Ishikawa (cell line): Measurements from ENCODE around the gene HMGCS2.

Experiments used
- CEBPB ChIP-seq: IDR thresholded peaks from 2 replicates; pipeline ENCODE4 v1.6.1; 2012
- EP300 ChIP-seq: IDR thresholded peaks from 2 replicates; pipeline ENCODE4 v1.6.1; 2012; ENCODE audit warnings: borderline replicate concordance
- RAD21 ChIP-seq: IDR thresholded peaks from 2 replicates; pipeline ENCODE4 v1.6.1; 2012; ENCODE audit warnings: low read depth
- YY1 ChIP-seq: IDR thresholded peaks from 2 replicates; pipeline ENCODE4 v1.6.1; 2012; ENCODE audit warnings: low read depth
- TF ChIP-seq, protein P1 (sequence below): IDR thresholded peaks from 2 replicates; pipeline ENCODE4 v1.6.1; 2012
- TF ChIP-seq, protein P2 (sequence below): IDR thresholded peaks from 2 replicates; pipeline ENCODE4 v1.6.1; 2012; ENCODE audit warnings: low read depth, mild to moderate bottlenecking

DNA sequence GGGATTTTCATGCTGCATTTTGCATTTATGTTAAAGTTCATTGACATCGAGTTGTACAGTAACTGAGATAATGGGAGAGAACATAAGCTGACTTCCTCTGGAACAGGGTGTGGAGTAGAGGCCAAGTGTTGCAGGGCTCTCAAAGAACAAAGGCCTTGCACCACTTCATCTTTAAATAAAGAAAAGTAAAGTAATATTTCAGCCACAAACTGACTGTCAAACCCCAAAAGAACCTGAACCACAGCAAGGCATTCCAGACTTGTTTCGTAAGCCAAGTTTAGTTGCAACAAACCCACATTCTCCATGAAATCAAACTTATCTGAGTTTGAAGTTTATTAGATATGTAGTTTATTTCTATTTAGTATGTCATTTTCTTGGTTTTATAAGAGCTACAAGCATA is 19.1 kb upstream of the HMGCS2 start:
- TF ChIP-seq CEBPB: no peak
- TF ChIP-seq, protein P1, sequence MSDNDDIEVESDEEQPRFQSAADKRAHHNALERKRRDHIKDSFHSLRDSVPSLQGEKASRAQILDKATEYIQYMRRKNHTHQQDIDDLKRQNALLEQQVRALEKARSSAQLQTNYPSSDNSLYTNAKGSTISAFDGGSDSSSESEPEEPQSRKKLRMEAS: no peak
- no peak for TF ChIP-seq EP300
- TF ChIP-seq, protein P2, sequence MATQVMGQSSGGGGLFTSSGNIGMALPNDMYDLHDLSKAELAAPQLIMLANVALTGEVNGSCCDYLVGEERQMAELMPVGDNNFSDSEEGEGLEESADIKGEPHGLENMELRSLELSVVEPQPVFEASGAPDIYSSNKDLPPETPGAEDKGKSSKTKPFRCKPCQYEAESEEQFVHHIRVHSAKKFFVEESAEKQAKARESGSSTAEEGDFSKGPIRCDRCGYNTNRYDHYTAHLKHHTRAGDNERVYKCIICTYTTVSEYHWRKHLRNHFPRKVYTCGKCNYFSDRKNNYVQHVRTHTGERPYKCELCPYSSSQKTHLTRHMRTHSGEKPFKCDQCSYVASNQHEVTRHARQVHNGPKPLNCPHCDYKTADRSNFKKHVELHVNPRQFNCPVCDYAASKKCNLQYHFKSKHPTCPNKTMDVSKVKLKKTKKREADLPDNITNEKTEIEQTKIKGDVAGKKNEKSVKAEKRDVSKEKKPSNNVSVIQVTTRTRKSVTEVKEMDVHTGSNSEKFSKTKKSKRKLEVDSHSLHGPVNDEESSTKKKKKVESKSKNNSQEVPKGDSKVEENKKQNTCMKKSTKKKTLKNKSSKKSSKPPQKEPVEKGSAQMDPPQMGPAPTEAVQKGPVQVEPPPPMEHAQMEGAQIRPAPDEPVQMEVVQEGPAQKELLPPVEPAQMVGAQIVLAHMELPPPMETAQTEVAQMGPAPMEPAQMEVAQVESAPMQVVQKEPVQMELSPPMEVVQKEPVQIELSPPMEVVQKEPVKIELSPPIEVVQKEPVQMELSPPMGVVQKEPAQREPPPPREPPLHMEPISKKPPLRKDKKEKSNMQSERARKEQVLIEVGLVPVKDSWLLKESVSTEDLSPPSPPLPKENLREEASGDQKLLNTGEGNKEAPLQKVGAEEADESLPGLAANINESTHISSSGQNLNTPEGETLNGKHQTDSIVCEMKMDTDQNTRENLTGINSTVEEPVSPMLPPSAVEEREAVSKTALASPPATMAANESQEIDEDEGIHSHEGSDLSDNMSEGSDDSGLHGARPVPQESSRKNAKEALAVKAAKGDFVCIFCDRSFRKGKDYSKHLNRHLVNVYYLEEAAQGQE: no peak
- TF ChIP-seq RAD21: no peak
- TF ChIP-seq YY1: no peak
